ENCODE measurements around the gene AS3MT.

DNA sequence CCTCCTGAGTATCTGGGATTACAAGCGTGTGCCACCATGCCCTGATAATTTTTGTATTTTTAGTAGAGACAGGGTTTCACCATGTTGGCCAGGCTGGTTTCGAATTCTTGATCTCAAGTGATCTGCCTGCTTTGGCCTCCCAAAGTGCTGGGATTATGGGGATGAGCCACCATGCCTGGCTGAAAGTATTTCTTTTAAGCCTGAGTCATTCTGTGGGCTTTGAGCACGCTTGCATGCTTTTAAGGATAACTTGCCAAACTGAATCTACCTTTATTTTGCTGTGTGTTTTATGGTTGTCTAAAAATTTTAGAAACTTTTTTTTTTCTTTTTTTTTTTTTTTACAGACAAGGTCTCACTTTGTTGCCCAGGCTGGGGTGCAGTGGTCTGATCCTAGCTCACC, 82.0 kb downstream of the AS3MT start:
- TF ChIP-seq, protein P1, sequence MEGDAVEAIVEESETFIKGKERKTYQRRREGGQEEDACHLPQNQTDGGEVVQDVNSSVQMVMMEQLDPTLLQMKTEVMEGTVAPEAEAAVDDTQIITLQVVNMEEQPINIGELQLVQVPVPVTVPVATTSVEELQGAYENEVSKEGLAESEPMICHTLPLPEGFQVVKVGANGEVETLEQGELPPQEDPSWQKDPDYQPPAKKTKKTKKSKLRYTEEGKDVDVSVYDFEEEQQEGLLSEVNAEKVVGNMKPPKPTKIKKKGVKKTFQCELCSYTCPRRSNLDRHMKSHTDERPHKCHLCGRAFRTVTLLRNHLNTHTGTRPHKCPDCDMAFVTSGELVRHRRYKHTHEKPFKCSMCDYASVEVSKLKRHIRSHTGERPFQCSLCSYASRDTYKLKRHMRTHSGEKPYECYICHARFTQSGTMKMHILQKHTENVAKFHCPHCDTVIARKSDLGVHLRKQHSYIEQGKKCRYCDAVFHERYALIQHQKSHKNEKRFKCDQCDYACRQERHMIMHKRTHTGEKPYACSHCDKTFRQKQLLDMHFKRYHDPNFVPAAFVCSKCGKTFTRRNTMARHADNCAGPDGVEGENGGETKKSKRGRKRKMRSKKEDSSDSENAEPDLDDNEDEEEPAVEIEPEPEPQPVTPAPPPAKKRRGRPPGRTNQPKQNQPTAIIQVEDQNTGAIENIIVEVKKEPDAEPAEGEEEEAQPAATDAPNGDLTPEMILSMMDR (IDR thresholded peaks at IDR 0.05; ENCODE audit: low read length): no peak
- no peak for TF ChIP-seq EZH2phosphoT487 (IDR thresholded peaks at IDR 0.05; ENCODE audit: low read length)

Measured in MM.1S (cell line).